ENCODE data around the gene MMP25. TPM values are rescaled to one million over a fixed set of nuclear protein-coding genes. Genes with fewer than 3 reads are reported as not detected.

Gene MMP25
- polyA plus RNA-seq, 1 of the 3 experiments (the other 2 are of a cell fraction) = 0.03 TPM

GRCh38 chr16:3038256-3038655 lies 8.1 kb upstream of the MMP25 start:
- DNase-seq = peak; percentile 46
- Histone ChIP-seq H3K9me3 (no peaks in the 10 kb centered on the region), H3K79me2 (ENCODE audit: insufficient read depth) (no peaks in the 10 kb centered on the region), H3F3A (replicated peaks; ENCODE audit: insufficient read depth) (no peaks in the 10 kb centered on the region), H3K4me3 (ENCODE audit: low read depth in 2 of 2, low read length in 1 of 2) (no peak overlapping the region), H3K27me3 (ENCODE audit: insufficient read depth) (peaks cover 83% of the 10 kb centered on the region), H3K4me2 (no peak overlapping the region), H3K36me3 (replicated peaks in 1 of 2; ENCODE audit: control insufficient read depth in 1 of 2, insufficient read depth in 2 of 2, low read length in 1 of 2) (no peaks in the 10 kb centered on the region), H3K9ac (no peak overlapping the region), H3K4me1 (ENCODE audit: control insufficient read depth in 1 of 2, insufficient read depth in 2 of 2, low read depth in 1 of 2, low read length in 1 of 2) (no peaks in the 10 kb centered on the region), H3K9me2 (no peaks in the 10 kb centered on the region), H4K20me1 (ENCODE audit: insufficient read depth) (no peaks in the 10 kb centered on the region), H2AFZ (ENCODE audit: low read depth) (no peak overlapping the region), H3K27ac (ENCODE audit: low read depth in 2 of 2, low read length in 1 of 2) (no peak overlapping the region)
- 17% methylated on average over 10 of the region's 11 CpGs for WGBS (ENCODE audit: low lambda C conversion rate)
- ChIA-PET CTCF (interaction anchor here (0.7 to 8.5 kb wide), 5 partner anchors 7 to 94 kb away, joined by 3 to 141 read pairs (median 3); no protein-coding TSS in a partner anchor), POLR2A (no interaction called here)
- TF ChIP-seq IRF3 (IDR thresholded peaks at IDR 0.05; ENCODE audit: low read depth, low read length) = no peak
- TF ChIP-seq JUND (IDR thresholded peaks at IDR 0.05) = no peak
- no peak for TF ChIP-seq TAF1 (IDR thresholded peaks at IDR 0.05; ENCODE audit: borderline replicate concordance, low read depth, low read length)
- no peak for TF ChIP-seq EP300 (IDR thresholded peaks at IDR 0.05; ENCODE audit: borderline replicate concordance in 1 of 2, low read depth in 1 of 2, low read length in 1 of 2)
- no peak for TF ChIP-seq FOSL2 (IDR thresholded peaks at IDR 0.05; ENCODE audit: borderline replicate concordance, low read depth)
- TF ChIP-seq MXI1 (IDR thresholded peaks at IDR 0.05; ENCODE audit: low read depth, low read length) = no peak
- TF ChIP-seq REST (IDR thresholded peaks at IDR 0.05; ENCODE audit: low read depth, low read length) = no peak
- TF ChIP-seq FOXM1 (IDR thresholded peaks at IDR 0.05; ENCODE audit: low read depth) = no peak
- TF ChIP-seq EZH2phosphoT487 (IDR thresholded peaks at IDR 0.05; ENCODE audit: borderline replicate concordance, low read depth) = no peak
- TF ChIP-seq ZBTB33 (IDR thresholded peaks at IDR 0.05; ENCODE audit: borderline replicate concordance, low read depth) = no peak
- no peak for TF ChIP-seq RAD21 (IDR thresholded peaks at IDR 0.05; ENCODE audit: low read length)
- no peak for TF ChIP-seq MEF2A (IDR thresholded peaks at IDR 0.05; ENCODE audit: borderline replicate concordance, low read depth)

All from SK-N-SH (cell line).